ENCODE measurements around the gene ALG11.

ALG11 gene

GRCh38 chr13:51997186-51997585 lies 15.0 kb upstream of the ALG11 start:
- no peak for DNase-seq (ENCODE audit: low read depth)

DNA sequence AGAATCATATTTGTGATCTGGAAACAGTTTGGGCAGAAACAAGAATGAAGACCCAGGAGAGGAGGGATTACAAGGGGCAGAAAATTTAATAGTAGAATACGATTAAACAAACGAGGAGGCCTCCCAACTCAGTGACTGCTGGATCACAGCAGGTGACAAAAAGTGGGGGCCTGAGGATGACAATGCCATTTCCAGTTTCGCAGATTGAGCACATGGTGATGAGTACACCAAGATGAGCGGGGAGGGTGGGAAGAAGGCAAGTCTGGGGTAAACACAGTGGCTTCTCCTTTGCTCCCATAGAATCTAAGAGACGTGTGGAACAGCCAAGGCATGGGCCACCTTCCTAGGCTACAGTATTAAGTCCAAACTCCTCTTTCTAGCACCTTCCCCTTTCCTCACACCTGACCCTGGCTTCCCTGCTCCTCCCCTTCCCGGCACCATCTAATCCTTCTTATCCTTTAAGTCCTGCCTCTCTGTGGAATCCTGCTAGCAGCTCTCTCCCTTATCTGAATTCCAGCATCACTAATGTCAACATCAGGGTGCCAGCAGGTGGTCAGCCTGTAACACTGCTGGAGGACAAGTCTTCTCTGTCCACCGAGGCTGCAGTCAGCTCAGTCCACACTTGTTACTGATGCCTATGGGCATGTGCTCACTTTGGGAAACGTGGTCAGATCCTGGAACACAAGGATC lies 14.4 kb upstream of the ALG11 start:
- no peak for DNase-seq (ENCODE audit: low read depth)

GRCh38 chr13:51998723-51999509 lies 13.3 kb upstream of the ALG11 start:
- DNase-seq (ENCODE audit: low read depth), result no peak

DNA sequence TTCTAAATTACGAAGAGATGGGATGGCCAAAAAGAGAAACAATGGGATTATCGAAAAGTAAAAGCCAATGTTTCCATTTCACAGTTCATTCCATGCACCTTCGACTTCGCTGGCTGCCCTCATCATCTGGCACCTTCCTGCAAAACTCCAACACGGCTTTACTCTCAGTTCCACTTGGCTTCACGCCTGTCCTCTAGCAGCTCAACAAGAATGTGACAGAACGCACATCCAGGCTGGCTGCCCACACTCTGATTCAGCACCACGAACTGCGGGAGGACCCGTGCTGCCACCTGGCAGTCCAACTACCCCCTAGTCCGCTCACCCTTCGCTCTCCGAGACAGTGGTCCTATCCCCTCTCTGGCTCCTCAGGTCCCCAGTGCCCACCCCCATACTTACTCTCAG lies 12.7 kb upstream of the ALG11 start:
- DNase-seq (ENCODE audit: low read depth), result no peak

DNA sequence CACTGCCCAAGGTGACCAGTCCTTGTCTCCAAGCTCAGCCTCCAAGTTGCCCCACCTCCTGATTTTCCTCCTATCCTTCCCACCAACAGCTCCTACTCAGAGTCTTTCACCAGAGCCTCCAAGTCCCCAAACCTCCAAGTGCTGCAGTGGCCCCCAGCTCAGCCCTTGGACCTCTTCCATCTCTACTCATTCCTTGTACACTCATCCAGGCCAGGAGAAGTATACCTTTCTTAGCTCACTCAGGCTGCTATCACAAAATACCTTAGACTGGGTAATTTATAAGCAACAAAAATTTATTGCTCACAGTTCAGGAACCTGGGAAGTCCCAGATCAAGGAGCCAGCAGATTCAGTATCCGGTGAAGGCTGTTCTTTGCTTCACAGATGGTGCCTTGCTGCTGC lies 12.3 kb upstream of the ALG11 start:
- no peak for DNase-seq (ENCODE audit: low read depth)

GRCh38 chr13:52001120-52001731 lies 11.0 kb upstream of the ALG11 start:
- DNase-seq (ENCODE audit: low read depth), result no peak

- no peak for DNase-seq (ENCODE audit: low read depth)
Observed at GRCh38 chr13:52002361-52002760, 9.8 kb upstream of the ALG11 start.

- DNase-seq (ENCODE audit: low read depth), result no peak
Observed at GRCh38 chr13:52003541-52003940, 8.7 kb upstream of the ALG11 start.

GRCh38 chr13:52004511-52005170 lies 7.6 kb upstream of the ALG11 start:
- no peak for DNase-seq (ENCODE audit: low read depth)

GRCh38 chr13:52005841-52006522 lies 6.2 kb upstream of the ALG11 start:
- DNase-seq (ENCODE audit: low read depth), result no peak

DNA sequence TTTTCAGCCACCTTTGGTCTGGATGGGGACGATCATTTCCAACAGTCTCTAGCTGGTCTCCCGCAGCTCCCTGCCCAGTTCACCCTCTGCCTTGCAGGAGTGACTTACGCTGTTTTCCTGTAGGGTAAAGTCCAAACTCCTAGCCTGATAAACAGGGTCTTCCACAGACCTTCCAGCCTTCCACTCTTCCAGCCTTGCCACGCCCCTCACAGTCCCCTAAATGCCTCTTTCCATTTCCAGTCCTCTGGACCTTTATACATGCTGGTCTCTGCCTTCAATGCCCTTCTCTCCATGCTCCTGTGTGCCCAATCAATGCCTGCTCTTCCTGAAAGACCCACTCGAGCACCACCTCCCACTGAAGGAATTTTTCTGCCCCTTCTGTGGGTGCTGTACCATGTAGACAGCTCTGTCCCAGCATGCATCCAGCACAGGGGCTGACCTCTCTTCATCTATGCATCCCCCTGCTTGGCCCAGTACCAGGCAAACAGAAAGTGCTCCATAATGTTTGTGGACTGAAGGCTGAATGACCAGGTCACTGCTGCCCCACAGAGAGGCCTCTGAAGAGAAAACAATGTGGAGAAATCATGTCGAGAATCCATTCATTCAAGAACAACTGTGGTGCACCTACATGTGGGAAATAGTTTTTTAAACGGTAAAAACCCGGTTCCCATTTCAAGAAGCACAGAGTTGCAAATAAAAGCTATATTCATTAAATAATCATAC lies 5.5 kb upstream of the ALG11 start:
- no peak for DNase-seq (ENCODE audit: low read depth)

DNA sequence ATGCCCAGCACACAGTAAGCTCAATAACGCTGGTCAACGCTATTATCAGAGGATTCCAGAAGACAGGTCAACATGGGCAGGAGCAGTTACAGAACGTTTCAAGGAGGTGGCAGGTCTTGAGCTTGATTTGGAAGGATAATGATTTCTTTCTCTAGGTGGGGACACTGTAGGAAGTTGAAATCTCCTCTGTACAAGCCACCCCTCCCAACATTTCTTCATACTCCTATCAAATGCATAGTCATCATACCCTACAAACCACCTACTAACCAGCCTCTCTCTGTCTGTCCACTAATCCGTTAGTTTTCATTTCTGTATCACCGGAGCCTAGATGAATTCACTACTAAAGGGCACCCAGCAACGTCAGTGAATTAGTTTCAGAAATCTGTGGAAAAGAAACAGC lies 2.3 kb upstream of the ALG11 start:
- DNase-seq (ENCODE audit: low read depth), result no peak

- no peak for DNase-seq (ENCODE audit: low read depth)
Observed at GRCh38 chr13:52010890-52011631, 1.1 kb upstream of the ALG11 start, which contains the start of gene ATP7B. TSS of gene ATP7B (minus strand) at chr13:52011450. CDS start at chr13:52011337, 113 bp downstream.

DNA sequence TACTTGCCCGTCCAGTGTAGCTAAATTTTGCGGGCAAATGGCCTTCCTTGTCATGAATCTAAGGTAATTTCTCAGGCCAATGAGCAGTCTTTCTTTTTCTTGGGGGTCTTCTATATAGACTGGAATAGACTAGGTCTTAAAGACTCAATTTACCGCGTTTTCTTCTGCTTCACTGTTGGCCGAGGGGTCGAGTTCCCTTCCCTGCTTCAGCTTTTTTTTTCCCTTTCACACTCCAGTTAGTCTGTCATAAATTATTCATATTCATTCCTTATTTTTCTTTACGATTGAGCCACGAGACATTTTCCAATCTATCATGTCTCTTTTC lies 276 bp downstream of the ALG11 start:
- DNase-seq (ENCODE audit: low read depth), result no peak

- DNase-seq (ENCODE audit: low read depth), result no peak
Observed at GRCh38 chr13:52016296-52016695, 4.1 kb downstream of the ALG11 start.

GRCh38 chr13:52020191-52020590 lies 8.0 kb downstream of the ALG11 start:
- DNase-seq (ENCODE audit: low read depth), result no peak

DNA sequence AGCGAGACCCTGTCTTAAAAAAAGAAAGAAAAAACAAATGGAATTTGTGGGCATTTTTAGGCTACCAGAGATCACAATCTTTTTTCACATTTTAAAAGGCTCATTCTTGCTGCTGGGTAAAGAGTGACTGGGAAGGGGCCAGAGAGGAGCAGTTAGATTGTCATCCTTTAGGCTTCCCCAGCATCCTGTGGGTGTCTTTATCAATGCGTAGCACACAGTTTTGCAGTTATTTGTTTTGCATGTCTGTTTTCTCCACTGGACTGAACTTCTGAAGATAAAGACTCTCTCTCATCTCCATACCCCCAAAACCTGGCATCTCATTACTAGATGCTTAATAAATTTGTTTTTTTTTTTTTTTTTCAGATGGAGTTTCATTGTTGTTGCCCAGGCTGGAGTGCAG lies 10.2 kb downstream of the ALG11 start:
- DNase-seq (ENCODE audit: low read depth), result no peak

DNA sequence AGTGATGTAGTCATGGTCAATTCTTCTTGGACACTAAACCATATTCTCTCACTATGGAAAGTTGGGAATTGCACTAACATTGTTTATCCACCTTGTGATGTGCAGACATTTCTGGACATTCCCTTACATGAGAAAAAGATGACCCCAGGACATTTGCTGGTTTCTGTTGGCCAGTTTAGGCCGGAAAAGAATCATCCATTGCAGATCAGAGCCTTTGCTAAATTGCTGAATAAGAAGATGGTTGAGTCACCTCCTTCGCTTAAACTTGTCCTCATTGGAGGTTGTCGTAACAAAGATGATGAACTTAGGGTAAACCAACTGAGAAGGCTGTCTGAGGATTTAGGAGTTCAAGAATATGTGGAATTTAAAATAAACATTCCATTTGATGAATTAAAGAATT lies 12.3 kb downstream of the ALG11 start, which contains the start of gene UTP14C:
UTP14C (plus strand) TSS at position 211 of the 400 bp plus-strand sequence. CDS start 4,114 bp downstream, outside the sequence.
- no peak for DNase-seq (ENCODE audit: low read depth)

- no peak for DNase-seq (ENCODE audit: low read depth)
Observed at GRCh38 chr13:52025475-52026245, 13.5 kb downstream of the ALG11 start.

GRCh38 chr13:52026246-52026626 lies 14.0 kb downstream of the ALG11 start:
- no peak for DNase-seq (ENCODE audit: low read depth)

All from activated T-helper 1 cell treated with Interleukin-2 at 50 U/mL for 16 hours (primary cell).